Breast epithelium (tissue), 4 donors: Measurements from ENCODE around the gene PAXIP1. TPM values are rescaled to one million over a fixed set of nuclear protein-coding genes. Genes with fewer than 3 reads are reported as not detected.

Source experiments
- DNase-seq, 2 donors: peaks; one replicate each; pipeline ENCODE4 v3.0.0-alpha.2; 2019; ENCODE audit warnings: low spot score in 2 of 2
- H3K27ac ChIP-seq, 2 donors: fragments of 200-600 bp; sonication (generic) in 1 of 2; one replicate each; pipeline ENCODE4 v1.5.1; 2016 to 2019; ENCODE audit warnings: mild to moderate bottlenecking in 1 of 2
- H3K27me3 ChIP-seq, 2 donors: fragments of 200-600 bp; sonication (generic) in 1 of 2; one replicate each; pipeline versions ENCODE4 v1.5.1 to v1.6.0; 2017 to 2019; ENCODE audit warnings: control low read depth in 1 of 2, mild to moderate bottlenecking in 1 of 2
- H3K36me3 ChIP-seq: fragments of 200-600 bp; one replicate; pipeline ENCODE4 v1.5.1; 2019
- H3K4me1 ChIP-seq, 2 donors: fragments of 200-600 bp; sonication (generic); one replicate each; pipeline ENCODE4 v1.5.1; 2016 to 2019; ENCODE audit warnings: control low read depth in 1 of 2
- H3K4me3 ChIP-seq, 3 donors: fragments of 200-600 bp; sonication (generic); 1 replicate in 2 of 3; 2 replicates in 1 of 3; pipeline ENCODE4 v1.5.1; 2016 to 2019; ENCODE audit warnings: mild to moderate bottlenecking in 3 of 3, moderate library complexity in 2 of 3
- H3K9me3 ChIP-seq, 2 donors: fragments of 200-600 bp; sonication (generic) in 1 of 2; one replicate each; pipeline ENCODE4 v1.5.1; 2016 to 2019; ENCODE audit warnings: control low read depth in 1 of 2
- POLR2A ChIP-seq: fragments of 450-650 bp; IDR thresholded peaks from one replicate; pipeline ENCODE4 v1.6.1; 2016; ENCODE audit warnings: antibody characterized with exemption, mild to moderate bottlenecking, moderate library complexity
- POLR2AphosphoS5 ChIP-seq, 3 donors: sonication (generic); formaldehyde crosslinking; IDR thresholded peaks; one replicate each; pipeline ENCODE4 v1.6.1; 2017; ENCODE audit warnings: antibody characterized with exemption in 3 of 3
- intact Hi-C: fragments of 100-400 bp; cut with DNase I; formaldehyde crosslinking; loops from one replicate; pipeline ENCODE4 v1.15.1; 2023; ENCODE audit warnings: low total_unique reads
- total RNA-seq, 3 donors: library from RNA; depleted of rRNA; stranded (reverse); fragments of >200 nt; gene quantifications; one replicate each; pipeline ENCODE4 v1.1.0, GENCODE V29; 2016
- TF ChIP-seq, protein P1 (sequence below), 3 donors: fragments of 450-650 bp; IDR thresholded peaks; one replicate each; pipeline ENCODE4 v1.5.1; 2016 to 2017; ENCODE audit warnings: antibody characterized with exemption in 3 of 3, mild to moderate bottlenecking in 3 of 3, moderate library complexity in 3 of 3

The PAXIP1 gene
- total RNA-seq, 3 donors from 2014 or later: 10.2 to 25.3 (median 14.1) TPM

DNA sequence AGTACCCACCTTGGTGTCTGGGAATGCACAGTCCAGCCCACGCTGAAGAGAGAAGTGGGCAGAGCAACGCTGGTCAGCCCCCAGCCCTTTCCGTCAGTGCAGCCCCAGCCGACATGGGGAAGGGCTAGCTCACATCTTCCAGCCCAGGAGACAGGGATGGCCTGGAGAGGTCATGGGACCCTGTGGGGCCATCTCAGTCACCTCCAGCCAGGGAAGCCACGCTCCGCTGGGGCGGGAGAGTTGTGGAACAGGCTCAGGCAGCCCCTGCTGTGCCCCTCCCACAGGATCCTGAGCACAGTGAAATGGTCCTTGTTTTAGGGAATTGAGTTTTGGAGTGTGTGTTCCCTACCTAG lies 85.1 kb downstream of the PAXIP1 start:
- Histone ChIP-seq H3K4me3 (no peak overlapping the region), H3K9me3 (no peaks in the 10 kb centered on the region), H3K4me1 (no peaks in the 10 kb centered on the region), H3K27ac (no peak overlapping the region), H3K27me3 (peaks cover 0 to 20% of the 10 kb centered on the region in 2 donors), H3K36me3 (no peaks in the 10 kb centered on the region)
- no peak for DNase-seq
- TF ChIP-seq POLR2A (no peak), POLR2AphosphoS5 (IDR thresholded peaks at IDR 0.05) (no peak)
- TF ChIP-seq, protein P1, sequence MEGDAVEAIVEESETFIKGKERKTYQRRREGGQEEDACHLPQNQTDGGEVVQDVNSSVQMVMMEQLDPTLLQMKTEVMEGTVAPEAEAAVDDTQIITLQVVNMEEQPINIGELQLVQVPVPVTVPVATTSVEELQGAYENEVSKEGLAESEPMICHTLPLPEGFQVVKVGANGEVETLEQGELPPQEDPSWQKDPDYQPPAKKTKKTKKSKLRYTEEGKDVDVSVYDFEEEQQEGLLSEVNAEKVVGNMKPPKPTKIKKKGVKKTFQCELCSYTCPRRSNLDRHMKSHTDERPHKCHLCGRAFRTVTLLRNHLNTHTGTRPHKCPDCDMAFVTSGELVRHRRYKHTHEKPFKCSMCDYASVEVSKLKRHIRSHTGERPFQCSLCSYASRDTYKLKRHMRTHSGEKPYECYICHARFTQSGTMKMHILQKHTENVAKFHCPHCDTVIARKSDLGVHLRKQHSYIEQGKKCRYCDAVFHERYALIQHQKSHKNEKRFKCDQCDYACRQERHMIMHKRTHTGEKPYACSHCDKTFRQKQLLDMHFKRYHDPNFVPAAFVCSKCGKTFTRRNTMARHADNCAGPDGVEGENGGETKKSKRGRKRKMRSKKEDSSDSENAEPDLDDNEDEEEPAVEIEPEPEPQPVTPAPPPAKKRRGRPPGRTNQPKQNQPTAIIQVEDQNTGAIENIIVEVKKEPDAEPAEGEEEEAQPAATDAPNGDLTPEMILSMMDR (IDR thresholded peaks at IDR 0.05): no peak
- intact Hi-C loops: no loop called here

DNA sequence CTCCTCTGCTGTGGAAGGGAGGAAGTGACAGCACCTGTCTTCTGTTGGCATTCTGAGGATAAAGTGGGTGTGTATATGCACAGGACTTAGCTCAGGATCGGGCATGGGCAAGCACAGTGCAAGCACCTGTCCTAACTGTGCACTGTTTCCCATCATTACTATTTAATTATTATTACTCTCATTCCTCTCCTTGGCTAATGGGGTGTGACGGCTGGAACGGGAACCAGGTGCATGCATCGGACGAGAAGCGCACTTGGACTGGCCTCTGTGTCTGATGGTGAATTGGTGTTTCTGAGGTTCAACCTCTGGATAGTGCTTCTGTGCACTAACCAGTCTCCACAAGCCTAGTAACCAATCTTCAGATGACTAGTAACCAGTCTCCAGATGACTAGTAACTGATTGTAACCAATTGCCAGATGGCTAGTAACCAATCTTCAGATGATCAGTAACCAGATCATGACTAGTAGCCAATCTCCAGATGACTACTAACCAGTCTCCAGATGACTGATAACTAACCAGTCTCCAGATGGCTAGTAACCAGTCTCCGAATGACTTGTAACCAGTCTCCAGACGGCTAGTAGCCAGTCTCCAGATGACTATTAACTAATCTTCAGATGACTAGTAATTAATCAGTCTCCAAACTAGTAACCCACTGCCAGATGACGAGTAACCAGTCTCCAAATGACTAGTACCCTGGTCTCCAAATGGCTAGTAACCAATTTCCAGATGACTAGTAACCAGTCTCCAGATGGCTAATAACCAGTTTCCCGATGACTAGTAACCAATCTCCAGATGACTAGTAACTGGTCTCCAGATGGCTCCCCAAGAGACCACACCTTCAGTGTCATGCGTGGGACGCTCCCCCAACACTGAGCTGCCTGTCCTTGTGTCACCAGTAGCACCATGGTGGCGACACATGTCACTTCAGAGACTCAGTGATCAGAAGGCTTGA lies 85.8 kb downstream of the PAXIP1 start:
- Histone ChIP-seq H3K4me1 (no peaks in the 10 kb centered on the region), H3K27me3 (peaks cover 0 to 20% of the 10 kb centered on the region in 2 donors), H3K4me3 (no peak overlapping the region), H3K9me3 (no peaks in the 10 kb centered on the region), H3K36me3 (no peaks in the 10 kb centered on the region), H3K27ac (no peak overlapping the region)
- TF ChIP-seq POLR2AphosphoS5 (IDR thresholded peaks at IDR 0.05): no peak
- TF ChIP-seq, protein P1 (IDR thresholded peaks at IDR 0.05): no peak
- no peak for TF ChIP-seq POLR2A
- intact Hi-C loops: no loop called here
- DNase-seq: no peak

DNA sequence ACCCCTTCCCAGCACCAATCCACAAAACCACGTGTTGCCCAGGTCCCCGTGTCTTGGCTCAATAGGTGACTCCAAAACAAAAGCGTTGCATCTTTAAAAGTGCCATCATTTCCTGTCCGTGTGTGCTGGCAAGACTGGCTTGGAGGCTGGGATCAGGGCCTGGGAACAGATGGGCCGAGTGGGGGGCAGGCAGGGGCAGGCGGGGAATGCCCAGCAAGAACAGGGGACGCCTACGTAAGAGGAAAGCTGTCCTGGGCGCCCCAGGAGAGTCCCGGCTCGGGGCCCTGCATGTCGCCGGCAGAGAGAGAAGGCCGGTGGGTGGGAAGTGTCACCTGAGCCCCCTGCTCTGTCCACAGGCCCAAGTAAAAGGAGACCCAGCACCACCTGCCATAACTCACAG lies 86.5 kb downstream of the PAXIP1 start:
- Histone ChIP-seq H3K4me3 (no peak overlapping the region), H3K9me3 (peaks cover under 1 to 1% of the 10 kb centered on the region in 2 donors), H3K27me3 (peaks cover 0 to 20% of the 10 kb centered on the region in 2 donors), H3K27ac (no peak overlapping the region), H3K36me3 (no peaks in the 10 kb centered on the region), H3K4me1 (no peaks in the 10 kb centered on the region)
- intact Hi-C loops: no loop called here
- DNase-seq: no peak
- TF ChIP-seq POLR2A: no peak
- TF ChIP-seq POLR2AphosphoS5 (IDR thresholded peaks at IDR 0.05): no peak
- TF ChIP-seq, protein P1 (IDR thresholded peaks at IDR 0.05): no peak

DNA sequence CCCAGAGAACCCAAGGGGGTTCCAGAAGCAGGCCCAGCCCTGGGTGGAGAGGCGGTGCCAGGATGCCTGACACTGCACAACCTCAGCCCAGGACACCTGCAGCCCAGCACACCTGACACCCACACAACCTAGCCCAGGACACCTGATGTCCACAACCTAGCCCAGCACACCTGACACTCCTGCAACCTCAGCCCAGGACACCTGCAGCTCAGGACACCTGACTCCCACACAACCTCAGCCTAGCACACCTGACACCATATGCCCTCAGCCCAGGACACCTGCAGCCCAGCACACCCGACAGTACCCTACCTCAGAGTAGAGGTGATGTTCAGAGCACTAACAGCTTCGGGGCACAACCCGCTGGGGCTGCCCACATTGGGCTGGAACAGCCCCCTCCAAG lies 87.3 kb downstream of the PAXIP1 start:
- intact Hi-C loops: no loop called here
- peaks cover 0 to 20% of the 10 kb centered on the region in 2 donors for H3K27me3 ChIP-seq
- H3K27ac ChIP-seq: no peak overlapping the region
- no peak for DNase-seq
- peaks cover 7 to 9% of the 10 kb centered on the region in 2 donors for H3K9me3 ChIP-seq
- TF ChIP-seq POLR2A: no peak
- no peak for TF ChIP-seq POLR2AphosphoS5 (IDR thresholded peaks at IDR 0.05)
- TF ChIP-seq, protein P1 (IDR thresholded peaks at IDR 0.05): no peak
- H3K4me1 ChIP-seq: no peaks in the 10 kb centered on the region
- H3K36me3 ChIP-seq: no peaks in the 10 kb centered on the region
- H3K4me3 ChIP-seq: no peak overlapping the region

DNA sequence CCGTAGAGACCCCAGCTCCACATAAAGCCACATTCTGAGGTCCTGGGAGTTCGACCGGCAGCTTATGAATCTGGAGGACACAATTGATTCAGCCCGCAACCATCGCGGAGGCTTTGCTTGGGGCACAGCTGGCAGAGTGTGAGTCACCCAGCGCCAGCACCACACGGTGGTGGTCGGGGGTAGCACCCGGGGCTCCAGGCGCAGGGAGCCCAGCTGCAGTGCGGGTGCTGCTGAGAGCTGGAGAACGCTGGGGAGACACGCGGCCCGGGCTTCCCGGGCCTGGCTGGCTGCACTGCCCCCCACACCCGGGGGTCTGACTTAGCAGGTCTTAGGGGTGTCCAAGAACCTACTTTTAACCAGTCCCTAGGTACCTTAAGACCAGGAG lies 87.9 kb downstream of the PAXIP1 start:
- no peaks in the 10 kb centered on the region for H3K4me1 ChIP-seq
- H3K36me3 ChIP-seq: no peaks in the 10 kb centered on the region
- H3K27me3 ChIP-seq: peaks cover 0 to 25% of the 10 kb centered on the region in 2 donors
- intact Hi-C loops: no loop called here
- TF ChIP-seq, protein P1 (IDR thresholded peaks at IDR 0.05): no peak
- TF ChIP-seq POLR2AphosphoS5 (IDR thresholded peaks at IDR 0.05): no peak
- no peak for TF ChIP-seq POLR2A
- H3K4me3 ChIP-seq: no peak overlapping the region
- H3K9me3 ChIP-seq: peaks cover 7 to 12% of the 10 kb centered on the region in 2 donors
- H3K27ac ChIP-seq: no peak overlapping the region
- no peak for DNase-seq
